Measurements from ENCODE around the gene ETFB.

Gene ETFB

GRCh38 chr19:51326216-51327065 is 39.7 kb downstream of the ETFB start:
- no peak for DNase-seq

- DNase-seq, result no peak
Observed at GRCh38 chr19:51325161-51325976, 40.8 kb downstream of the ETFB start.

GRCh38 chr19:51324167-51324481 is 42.1 kb downstream of the ETFB start:
- DNase-seq, result no peak

GRCh38 chr19:51323481-51324166 is 42.6 kb downstream of the ETFB start:
- no peak for DNase-seq

- DNase-seq, result no peak
Observed at GRCh38 chr19:51321799-51322198, 44.4 kb downstream of the ETFB start.

GRCh38 chr19:51320280-51320657 is 45.9 kb downstream of the ETFB start:
- DNase-seq, result no peak

GRCh38 chr19:51319649-51320279 is 46.4 kb downstream of the ETFB start:
- no peak for DNase-seq

GRCh38 chr19:51318687-51319648 is 47.2 kb downstream of the ETFB start:
- no peak for DNase-seq

- no peak for DNase-seq
Observed at GRCh38 chr19:51317968-51318367, 48.2 kb downstream of the ETFB start.

- DNase-seq, result no peak
Observed at GRCh38 chr19:51317376-51317775, 48.8 kb downstream of the ETFB start.

- DNase-seq, result no peak
Observed at GRCh38 chr19:51316688-51317087, 49.5 kb downstream of the ETFB start.

- DNase-seq, result no peak
Observed at GRCh38 chr19:51311351-51312257, 54.6 kb downstream of the ETFB start, which contains the start of gene IGLON5. TSS of gene IGLON5 (plus strand) at chr19:51311644. CDS start at chr19:51311848, 204 bp downstream.

GRCh38 chr19:51305479-51305878 is 60.7 kb downstream of the ETFB start:
- no peak for DNase-seq

GRCh38 chr19:51301266-51301665 is 64.9 kb downstream of the ETFB start:
- no peak for DNase-seq

- no peak for DNase-seq
Observed at GRCh38 chr19:51297406-51297805, 68.8 kb downstream of the ETFB start.

GRCh38 chr19:51296336-51297093 is 69.7 kb downstream of the ETFB start:
- no peak for DNase-seq

- no peak for DNase-seq
Observed at GRCh38 chr19:51295382-51296126, 70.6 kb downstream of the ETFB start.

Data from CD4-positive, alpha-beta T cell treated with Interleukin-17A for 1 hour (primary cell).